EL (cell line): Measurements from ENCODE around the gene KLF13.
"Not testable (repeated sequence)": the region's sequence is repeated elsewhere in the genome, so short reads cannot be mapped to it uniquely, and the experiment has no call there.

Source experiments
- DNase-seq: peaks from one replicate; pipeline ENCODE4 v3.0.0-alpha.2; 2016

KLF13 gene

DNA sequence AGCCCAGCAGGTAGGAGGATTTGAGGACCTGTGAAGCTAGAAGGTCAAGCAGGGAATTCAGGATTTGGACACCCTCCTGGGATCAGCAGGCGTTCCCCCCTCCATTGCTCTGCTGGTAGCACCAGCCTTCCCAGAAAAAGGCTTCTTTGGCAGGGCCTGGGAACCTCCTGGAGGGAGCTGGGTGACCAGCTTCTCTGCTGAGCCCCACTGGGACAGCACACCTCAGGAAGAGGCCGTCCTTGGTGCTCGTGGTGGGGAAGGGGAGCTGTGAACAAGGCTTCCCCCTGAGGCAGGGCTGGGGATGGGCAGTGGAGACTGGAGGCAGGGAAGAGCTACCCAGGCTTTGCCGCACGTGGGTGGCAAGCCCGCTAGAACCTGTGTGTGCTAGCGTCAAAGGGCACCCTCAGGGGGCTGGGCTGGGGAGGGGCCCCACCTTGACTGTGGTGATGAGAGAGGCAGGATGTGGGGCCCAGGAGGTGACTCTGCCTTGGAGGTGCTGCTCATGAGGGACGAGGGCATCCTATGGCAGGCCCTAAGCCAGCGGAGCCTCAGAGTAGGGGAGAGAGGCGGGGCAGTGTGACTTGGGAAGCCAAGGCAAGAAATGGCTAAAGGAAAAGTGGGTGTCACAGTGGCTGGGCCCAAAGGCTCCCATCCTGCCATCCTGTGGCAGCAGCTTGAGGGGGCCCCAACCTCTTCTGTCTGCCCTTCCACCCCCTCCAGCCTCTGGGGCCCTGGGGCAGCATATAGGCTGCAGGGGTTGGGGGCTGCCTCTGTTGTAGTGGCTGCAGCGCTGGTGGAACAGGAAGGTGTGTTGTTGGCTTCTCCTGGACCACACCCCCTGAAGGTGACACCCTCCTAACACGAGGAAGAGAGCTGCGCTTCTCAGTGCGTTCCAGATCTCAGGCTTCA is 20.7 kb downstream of the KLF13 start:
- no peak for DNase-seq

DNA sequence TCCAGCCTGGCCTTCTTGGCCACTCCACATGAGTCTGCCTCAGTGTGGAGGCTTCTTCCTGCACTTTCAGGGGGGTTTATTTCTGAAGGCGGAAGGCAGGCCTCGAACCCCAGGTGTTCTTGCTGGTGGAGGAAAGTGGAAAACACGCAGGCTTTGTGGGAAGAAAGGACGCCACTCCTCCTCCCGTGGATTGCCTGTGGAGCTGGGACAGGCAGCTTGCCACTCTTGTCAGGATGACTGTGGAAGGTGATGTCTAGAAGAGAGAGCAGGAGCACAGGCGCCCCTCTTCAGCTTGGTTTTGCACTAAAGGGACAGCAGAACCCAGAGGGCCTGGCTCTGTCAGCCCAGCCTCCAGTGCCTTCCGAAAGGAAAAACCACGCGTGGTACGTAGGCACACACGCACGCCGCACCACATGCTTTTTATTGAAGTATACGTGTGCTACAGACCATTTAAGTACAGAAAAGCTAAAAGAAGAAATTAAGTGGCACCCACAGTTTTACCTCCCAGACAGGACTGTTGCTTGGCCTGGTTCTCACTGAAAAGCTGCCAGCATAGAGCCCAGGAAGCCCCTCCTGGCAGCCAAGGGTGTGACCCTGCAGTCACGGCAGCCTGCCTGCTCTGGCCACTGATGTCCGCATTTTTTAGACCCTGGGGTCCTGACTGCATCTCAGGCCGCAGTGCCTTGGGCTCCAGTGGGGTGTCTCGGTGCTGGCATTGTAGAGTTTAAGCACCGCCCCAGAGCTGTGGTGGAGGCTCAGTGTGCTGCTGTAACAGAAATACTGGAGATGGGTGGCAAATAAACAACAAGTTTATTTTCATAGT is 21.6 kb downstream of the KLF13 start:
- no peak for DNase-seq

DNA sequence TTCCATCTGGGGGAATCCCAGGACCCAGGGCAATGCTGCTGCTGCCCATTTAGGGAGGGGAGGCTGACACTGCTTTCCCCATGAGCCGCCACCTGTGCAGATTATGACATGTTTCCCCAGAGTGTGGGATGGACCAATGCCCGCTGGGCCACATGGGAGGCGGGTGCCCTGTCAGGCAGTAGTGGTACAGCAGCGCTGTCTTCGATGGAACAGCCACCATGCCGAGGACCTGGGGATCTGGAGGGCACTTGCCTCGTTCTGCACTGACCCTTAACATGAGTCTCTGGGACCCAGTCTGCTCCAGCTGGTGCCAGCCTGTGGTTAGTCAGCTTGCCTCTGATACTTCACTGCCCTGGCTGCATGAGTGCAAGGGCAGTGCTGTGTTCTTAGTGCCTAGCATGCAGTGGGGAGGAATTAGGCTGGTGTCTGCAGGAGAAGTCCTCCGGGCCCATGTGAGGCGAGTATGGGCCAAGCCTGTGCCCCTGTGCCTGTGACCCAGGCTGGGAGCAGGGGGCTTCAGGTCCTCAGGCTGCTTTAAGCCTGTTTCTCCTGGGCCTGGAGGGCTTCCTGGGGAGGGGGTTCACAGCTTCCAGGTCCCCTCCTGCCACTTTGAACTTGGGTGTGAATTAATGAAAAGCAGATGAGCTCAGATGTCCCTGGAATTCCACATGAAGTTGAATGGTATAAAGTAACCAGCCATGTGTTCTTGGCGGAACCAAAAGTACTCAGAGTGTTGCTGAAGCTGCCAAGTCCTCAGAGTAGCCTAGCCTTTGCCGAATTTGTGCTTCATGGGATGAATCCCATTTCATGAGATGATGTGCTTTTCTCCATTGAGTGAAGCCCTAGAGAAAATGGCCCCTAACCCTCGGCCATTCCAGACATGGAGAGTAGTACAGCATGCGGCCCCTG is 22.9 kb downstream of the KLF13 start:
- DNase-seq = no peak

DNA sequence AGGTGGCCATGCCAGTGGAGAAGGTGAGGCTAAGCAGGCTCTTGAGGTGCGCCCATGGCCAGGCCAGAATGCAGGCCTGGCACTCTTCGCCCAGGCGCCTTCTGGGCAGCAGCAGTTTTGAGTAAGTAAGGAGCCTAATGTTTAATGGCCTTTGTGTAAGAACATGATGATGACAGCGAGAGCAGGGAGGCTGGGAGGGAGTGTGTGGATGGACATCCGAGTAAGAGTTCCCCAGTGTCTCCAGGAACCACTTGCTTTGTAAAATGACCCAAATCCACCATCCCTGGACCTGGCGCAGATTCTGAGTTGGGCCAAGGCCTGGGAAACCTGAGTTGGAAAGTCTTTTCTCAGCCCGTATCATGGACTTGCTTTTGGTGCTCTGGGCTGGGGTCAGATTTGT is 24.1 kb downstream of the KLF13 start:
- no peak for DNase-seq

DNA sequence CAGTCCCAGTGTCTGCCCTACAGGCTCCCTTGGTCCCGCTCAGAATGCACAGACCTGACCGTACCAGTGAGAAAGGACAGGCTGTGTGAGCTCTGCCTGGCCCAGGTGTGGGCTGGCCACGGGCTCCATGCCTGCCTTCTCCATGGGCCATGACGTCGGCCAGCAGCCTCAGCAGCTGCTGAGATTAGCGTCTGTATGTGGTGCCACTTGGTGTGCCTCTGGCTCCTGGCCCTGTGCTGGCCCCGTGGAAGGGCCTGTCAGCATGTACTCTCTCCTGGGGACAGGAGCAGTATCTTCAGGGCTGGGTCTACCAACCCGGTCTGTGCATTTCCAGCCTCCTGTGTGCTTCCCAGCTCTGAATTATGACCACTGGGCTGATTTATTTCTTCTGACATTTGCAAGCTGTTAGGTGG is 25.7 kb downstream of the KLF13 start:
- DNase-seq = no peak

DNA sequence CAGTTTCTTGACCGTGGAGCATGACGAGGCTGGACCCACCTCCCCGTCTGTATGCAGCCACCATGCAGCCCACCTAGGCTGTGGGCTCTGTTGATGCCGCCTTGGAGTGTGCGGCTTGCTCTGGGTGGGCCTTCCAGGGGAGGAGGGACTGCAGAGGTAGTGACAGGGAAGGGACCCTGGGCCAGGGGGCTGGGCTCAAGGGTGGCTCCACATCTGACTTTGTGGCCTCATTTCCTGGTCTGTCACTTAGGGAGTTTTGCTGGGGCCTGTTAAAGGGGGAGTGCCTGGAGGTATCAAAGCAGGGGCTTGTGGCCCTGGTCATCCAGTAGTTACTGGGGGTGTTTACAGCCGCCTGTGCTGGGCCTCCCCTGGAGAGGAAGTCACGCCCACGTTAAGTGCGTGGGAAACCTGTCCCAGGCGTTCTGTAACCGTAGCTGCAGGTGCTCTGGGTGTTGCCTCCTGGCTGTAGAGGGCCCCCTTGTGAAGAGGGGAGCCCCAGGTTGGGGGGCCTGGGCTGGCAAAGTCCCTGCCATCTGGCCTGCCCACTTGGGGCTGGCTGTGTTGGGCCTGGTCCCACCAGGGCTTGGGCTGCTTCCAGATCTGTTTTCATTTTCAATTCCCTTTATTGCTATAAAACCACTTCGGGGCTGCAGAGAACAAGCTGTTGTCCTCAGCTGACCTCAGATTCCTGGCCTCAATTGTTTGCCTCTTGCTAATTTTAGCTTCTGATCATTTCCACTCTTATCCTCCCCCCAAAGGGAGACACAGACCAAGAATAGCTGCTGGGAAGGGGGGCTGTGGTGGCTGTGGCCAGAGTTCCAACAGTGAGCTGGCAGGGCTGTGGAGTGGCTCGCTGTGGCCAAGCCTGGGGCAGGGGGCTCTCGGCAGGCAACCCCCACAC is 26.5 kb downstream of the KLF13 start:
- peak; percentile 60 for DNase-seq

DNA sequence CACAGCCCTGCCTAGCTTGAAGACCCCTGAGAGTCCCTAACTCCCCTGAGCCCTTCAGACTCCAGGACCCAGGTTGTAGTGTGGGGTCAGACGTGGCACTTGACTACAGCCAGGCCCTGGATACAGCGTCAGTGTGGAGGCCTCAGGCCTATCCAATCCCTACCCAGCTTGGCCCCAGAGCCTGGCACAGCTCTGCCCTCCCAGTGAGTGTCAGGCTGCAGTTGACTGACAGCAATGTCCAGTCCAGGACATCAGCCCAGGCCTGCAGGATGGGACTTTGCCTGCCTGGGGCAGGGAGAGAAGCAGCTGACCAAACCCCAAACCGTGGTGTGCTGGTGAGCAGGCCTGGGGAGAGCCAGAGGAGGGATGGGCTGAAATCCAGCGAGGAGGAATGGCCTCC is 27.3 kb downstream of the KLF13 start:
- DNase-seq = peak; percentile 13

DNA sequence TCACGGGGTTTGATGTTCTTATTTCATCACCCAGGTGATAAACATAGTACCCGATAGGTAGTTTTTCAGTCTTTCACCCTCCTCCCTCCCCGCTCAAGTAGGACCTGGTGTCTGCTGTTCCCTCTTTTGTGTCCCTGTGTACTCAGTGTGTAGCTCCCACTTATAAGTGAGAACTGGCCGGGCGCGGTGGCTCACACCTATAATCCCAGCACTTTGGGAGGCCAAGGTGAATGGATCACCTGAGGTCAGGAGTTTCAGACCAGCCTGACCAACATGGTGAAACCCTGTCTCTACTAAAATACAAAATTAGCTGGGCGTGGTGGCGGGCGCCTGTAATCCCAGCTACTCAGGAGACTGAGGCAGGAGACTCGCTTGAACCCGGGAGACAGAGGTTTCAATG is 29.5 kb downstream of the KLF13 start:
- DNase-seq = not testable (repeated sequence)

DNA sequence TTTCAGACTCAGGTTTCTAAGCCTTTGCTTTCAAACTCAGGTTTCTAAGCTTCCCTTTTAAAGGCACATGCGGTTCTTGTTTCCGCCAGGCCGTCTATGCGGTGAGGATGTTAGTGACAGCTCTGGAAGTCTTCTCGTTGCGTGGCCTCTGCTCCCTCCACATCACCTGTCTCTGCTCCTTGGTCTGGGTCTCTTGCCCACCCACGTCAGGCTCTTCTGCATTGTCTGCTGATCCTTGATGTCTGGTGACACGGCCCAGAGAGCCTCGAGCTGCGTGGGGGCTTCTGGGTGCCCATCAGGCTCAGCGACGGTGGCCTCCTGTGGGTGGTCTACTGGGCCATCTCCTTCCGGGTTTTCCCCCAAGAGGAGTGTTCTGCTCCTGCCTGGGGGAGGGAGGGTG is 30.5 kb downstream of the KLF13 start:
- DNase-seq = no peak

DNA sequence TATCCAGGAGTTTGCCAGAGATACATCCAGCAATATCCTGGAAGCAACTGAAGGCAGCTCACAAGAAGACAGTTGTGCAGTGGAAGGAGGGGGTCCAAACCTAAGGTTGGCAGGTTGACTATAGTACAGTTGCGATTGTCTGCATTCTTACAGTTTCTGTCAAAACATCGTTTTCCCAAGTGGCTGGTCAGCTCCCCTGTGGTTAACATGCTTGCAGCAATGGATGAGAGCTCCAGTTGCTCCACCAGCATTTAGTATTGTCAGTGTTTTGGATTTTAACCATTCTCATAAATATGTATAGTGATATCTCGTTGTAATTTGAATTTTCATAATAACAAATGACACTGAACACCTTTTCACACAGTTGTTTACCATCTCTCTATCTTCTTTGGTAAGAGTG is 31.5 kb downstream of the KLF13 start:
- no peak for DNase-seq

DNA sequence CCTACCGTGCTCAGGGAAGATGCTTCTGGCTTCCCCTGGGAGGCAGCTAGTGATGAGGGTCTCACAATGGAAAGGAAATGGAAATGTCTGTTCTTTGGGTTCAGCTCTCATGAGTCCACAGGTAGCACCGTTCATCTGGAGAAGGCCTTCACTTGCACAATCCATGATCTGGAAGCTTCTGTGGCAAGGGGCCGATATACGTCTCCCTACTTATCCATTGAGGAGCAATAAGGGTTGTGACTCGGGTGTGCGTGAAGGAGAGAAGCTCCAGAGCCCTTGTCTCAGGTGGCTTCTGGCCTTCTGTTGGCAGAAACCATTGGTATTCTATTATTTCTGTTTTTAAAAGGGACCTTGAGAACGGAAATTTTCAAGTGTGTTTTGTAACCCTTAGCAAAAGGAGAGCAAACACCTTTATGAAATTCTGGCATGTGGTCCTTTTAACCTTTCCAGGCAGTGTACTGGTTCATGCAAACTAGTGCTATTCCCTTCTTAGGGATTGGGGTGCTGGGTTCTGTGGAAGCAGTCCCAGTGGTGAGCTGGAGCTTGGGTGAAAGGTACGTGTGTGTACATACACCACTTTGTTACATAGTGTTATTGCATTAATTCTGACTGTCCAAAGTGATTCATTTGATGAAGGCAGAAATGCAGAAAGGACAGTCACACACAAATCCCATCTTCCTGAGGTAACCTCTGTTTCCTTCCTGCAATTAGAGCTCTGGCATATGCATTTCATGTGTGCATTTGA is 32.5 kb downstream of the KLF13 start:
- no peak for DNase-seq

DNA sequence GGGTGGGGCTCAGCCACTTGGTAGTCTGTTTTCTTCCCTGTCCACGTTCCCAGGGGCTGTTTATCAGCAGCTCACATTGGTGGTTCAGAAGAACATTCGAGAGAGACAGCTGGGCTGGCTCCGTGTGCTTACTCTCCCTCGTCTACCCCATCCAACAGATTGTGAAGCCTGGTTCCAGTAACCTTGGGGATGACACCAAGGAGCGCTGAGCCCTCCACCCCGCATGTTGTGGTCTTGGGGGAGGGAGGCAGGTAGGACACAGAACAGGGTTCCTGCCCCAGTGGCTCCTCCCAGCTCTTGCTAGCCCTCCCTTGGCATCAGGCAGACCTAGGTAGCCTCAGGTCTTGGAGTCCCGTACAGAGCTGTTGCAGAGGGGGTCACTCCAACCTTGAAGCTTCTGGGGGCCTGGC is 33.1 kb downstream of the KLF13 start:
- no peak for DNase-seq

DNA sequence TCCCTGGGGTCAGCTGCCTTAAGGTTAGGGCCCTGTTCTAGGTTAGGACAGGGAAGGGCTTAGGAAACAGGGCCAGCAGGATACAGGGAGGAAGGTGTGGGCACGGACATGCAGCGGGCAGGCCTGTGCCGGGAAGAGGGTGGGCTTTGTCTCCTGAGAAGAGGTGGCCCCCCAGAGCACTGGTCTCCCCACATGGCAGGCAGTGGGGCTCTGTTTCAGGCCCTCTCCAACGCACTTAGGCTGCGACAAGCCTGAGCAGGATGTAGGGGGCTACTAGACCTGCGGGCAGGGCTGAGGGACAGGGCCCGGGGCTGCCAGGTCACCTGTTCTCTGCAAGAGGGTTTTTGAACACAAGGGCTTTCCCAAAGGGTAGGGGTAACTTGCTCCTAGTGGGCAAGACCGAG is 33.5 kb downstream of the KLF13 start:
- DNase-seq = no peak

DNA sequence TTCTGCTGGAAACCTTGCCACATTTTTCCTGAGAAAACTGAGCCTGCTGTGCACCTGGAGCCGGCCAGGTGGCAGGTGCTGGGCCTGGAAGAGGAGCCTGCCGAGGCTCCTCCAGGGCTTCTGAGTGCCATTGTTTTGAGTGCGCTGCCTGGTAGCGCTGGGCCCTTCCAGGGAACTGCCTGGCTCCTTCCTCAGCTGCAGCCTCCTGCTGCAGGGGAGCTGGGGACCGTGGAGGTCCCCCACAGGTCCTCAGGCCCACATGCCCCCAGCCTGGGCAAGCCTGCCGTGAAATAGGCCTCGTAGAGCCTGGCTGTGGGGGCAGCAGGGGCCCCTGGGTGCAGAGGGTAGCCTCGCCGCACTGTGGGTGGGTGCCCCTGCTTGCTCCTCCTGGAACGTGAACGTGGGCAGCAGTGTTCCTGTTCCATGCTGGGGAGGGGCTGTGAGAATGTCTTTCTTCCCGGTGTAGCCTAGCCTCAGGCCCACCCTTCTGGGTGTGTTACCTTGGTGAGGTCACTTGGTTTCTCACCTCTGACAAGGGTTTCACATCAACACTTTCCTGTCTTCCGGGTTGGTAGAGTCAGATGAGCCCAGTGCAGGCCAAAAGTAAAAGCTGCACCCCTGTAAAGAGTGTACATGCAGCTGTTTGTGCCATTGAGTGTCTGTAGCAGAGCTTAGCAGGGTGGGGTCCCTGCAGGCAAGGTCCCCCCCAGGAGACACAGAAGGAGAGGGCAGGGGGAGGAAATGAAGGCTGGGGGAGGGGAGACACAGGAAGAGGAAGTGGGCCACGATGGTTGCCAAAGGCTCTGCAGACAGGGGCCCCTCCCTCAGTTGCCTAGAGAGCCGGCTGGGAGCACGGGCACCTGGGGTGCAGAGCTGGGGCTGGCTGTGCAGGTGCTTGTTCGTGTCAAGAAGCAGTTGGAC is 34.5 kb downstream of the KLF13 start:
- DNase-seq = no peak

DNA sequence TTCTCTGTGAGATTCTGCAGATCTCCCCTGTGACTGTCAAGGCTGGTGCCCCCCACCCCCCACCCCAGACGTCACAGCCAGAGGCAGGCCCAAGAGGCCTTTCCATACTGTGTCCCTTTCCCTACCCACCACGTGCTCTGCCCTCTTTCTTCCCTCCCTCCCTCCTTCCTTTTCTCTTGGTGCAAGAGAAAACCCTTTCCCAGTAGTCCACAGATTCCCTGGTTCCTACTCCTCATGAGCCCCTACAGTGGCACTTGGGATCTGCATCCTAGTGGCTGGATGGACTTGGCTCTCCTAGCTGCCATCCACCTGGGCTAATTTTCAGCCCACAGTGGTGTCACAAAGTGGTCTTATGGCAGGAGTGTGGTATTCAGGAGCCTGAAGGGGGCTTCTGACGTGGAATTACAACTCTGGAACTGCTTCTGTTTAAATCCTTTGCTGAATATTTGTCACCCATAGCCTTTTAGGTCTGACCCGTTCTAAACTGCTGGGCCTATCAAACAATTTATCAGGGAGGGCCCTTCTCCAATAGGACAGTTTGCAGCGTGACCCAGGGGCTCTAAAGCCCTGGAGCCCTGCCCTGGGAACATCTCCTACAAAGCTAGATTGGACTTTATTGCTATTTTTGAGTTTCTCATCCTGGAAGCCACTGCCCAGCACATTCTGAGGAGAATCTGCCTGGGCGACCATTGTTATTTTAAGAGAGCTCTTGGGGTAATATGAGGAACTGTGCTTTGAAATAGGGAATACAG is 35.3 kb downstream of the KLF13 start:
- no peak for DNase-seq

DNA sequence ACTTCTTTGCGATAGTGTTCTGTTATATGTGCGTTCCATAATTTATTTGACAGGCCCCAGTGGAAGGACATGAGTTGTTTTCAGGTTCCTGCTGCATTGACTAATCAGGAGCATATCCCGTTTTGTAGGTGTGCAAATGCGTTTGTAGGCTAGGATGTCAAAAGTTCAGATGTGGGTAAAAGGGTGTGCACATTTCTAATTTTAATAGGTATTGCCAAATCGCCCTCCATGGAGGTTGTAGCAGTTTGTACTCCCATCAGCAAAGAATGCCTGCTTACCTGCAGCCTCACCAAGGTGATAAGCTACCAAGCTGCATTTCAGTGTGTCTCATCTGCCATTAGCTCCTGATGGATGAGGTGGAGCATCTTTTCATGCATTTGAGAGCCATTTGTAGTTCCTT is 36.3 kb downstream of the KLF13 start:
- no peak for DNase-seq

DNA sequence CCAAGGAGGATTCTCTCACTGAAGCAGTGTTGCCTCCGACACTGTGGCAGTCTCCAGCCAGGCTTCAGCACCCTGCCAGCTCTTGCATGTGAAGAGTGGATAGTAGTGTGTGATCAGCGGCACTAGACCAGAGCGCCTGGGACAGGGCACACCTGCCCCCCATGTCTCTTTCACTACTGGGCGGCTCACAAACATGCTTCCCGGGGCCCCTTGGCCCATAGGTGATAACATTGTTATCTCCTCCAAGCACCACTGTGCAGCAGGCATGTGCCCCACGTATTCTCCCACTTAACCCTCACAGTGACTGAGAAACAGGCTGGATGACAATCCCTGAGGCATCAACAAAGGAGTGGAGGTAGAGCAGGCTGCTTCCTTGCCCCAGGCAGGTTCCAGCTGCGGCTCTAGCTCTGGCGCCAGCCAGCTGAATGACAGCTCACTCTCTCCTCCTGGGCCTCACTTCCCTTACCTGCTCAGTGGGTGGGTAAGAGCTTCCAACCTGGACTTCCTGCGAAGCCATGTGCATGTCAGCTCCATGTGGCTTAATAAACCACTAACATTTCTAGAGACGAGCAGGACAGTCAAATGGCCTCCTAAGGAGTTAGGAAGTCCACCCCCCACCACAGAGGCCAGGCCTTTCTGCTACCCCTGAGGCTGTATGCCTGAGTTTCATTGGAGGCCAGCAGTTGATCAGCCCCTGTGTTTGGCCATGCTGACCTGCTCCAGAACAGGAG is 37.8 kb downstream of the KLF13 start:
- DNase-seq = no peak

DNA sequence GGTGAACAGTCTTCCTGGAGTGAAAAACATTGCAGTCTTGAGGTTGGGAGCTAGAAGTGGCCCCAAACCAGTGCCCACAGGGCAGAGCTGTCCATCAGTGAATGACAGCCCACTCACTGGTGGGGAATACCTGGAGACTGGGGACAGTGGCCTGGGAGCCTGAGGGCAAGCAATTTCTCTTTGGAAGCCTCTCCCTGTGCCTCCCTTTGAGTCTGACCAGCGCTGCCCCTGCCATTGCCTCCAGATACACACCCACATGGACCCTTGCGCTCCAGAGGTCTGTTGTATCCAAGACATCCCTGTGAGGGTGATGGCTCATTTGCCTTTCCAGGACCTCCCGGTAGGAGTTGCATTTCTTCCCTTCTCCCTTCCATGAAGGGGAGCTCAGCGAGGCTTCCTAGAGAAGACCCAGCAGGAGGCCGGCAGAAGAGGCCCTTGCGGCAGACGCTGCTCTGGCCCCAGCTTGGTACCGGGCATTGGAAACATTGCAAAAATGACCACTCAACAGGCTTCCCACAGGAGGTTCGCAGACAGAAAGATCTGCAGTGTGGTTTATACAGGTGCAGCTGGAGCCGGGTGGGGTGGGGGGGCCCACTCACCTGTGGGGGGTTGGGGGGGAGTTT is 38.5 kb downstream of the KLF13 start:
- DNase-seq = no peak
